HepG2 (cell line): Measurements from ENCODE around the gene AFAP1L2. TPM values are rescaled to one million over a fixed set of nuclear protein-coding genes. Genes with fewer than 3 reads are reported as not detected.

Experiments used
- ATAC-seq: fragments of 200-7000 bp; cut with Tn5 transposase; 3 replicates; pipeline ENCODE4 v1.9.1; 2020; ENCODE audit warnings: mild to moderate bottlenecking, moderate library complexity
- BruUV-seq: library from RNA; stranded (reverse); fragments of 400-500 nt; replicated peaks from 2 replicates; lab custom pipeline; 2021; lab: Mats Ljungman, UMichigan
- CTCF ChIA-PET: fragments of 300-600 bp; formaldehyde crosslinking; extraction: SDS; loops from one replicate; lab custom pipeline; 2021; ENCODE audit warnings: low total read pairs, inconsistent platforms, low intra/inter-chr PET ratio; lab: Yijun Ruan, JAX
- POLR2A ChIA-PET: fragments of 350-600 bp; sonication (Branson Sonifier 250); formaldehyde crosslinking; loops from one replicate; lab custom pipeline; 2020; ENCODE audit warnings: antibody characterized with exemption, inconsistent platforms; lab: Yijun Ruan, JAX
- DNase-seq: peaks from one replicate; pipeline ENCODE4 v3.0.0-alpha.2; 2015; ENCODE audit warnings: low spot score
- FAIRE-seq: peaks from 3 replicates; lab custom pipeline; 2011; peaks lifted over from hg19 to GRCh38; lab: Jason Lieb, UNC
- H2AFZ ChIP-seq: one replicate; pipeline ENCODE4 v1.6.1; 2011; ENCODE audit warnings: low read length, inconsistent platforms
- H3K27ac ChIP-seq: fragments of 300-600 bp; 3 replicates; pipeline ENCODE4 v1.8.0; 2011; ENCODE audit warnings: mixed run types, mild to moderate bottlenecking, mixed read lengths, low read length, inconsistent platforms; ENCODE audit not compliant: insufficient read depth; ENCODE audit errors: extremely low read length
- H3K27me3 ChIP-seq, 2 experiments: fragments of 200-600 bp in 1 of 2; 2 replicates in 1 of 2; 3 replicates in 1 of 2; pipeline versions ENCODE4 v1.6.0 to v1.8.0; 2011; ENCODE audit warnings: low read length in 2 of 2, mild to moderate bottlenecking in 2 of 2, moderate library complexity in 2 of 2, inconsistent platforms in 1 of 2; ENCODE audit not compliant: insufficient read depth in 2 of 2, control insufficient read depth in 1 of 2
- H3K36me3 ChIP-seq, 2 experiments: fragments of 200-600 bp in 1 of 2; replicated peaks in 1 of 2; 2 replicates in 1 of 2; 3 replicates in 1 of 2; pipeline versions ENCODE4 v1.5.1 to v1.8.0; 2011; ENCODE audit warnings: low read length in 2 of 2, inconsistent platforms in 1 of 2; ENCODE audit not compliant: insufficient read depth in 2 of 2, control insufficient read depth in 1 of 2
- H3K4me1 ChIP-seq: 2 replicates; pipeline ENCODE4 v1.5.1; 2012; ENCODE audit warnings: low read length, inconsistent platforms; ENCODE audit not compliant: insufficient read depth
- H3K4me2 ChIP-seq: 2 replicates; pipeline ENCODE4 v1.6.0; 2011; ENCODE audit warnings: low read depth, low read length, inconsistent platforms
- H3K4me3 ChIP-seq, 3 experiments: fragments of 200-600 bp in 1 of 3; sonication (generic), shearing (Covaris generic) in 1 of 3; replicated peaks in 1 of 3; 2 replicates each; pipeline ENCODE4 v1.5.1; 2011 to 2016; ENCODE audit warnings: low read length in 3 of 3, inconsistent platforms in 2 of 3, low read depth in 2 of 3, mild to moderate bottlenecking in 2 of 3, control low read depth in 1 of 3, mixed read lengths in 1 of 3; ENCODE audit not compliant: insufficient read depth in 1 of 3
- H3K79me2 ChIP-seq: one replicate; pipeline ENCODE4 v1.6.1; 2011; ENCODE audit warnings: low read length, inconsistent platforms; ENCODE audit not compliant: insufficient read depth
- H3K9ac ChIP-seq: 2 replicates; pipeline ENCODE4 v1.6.0; 2011; ENCODE audit warnings: mild to moderate bottlenecking, low read depth, low read length, inconsistent platforms; ENCODE audit not compliant: insufficient read depth
- H3K9me3 ChIP-seq: 2 replicates; pipeline ENCODE4 v1.5.1; 2012; ENCODE audit warnings: mild to moderate bottlenecking, low read length
- H4K20me1 ChIP-seq: 2 replicates; pipeline ENCODE4 v1.6.0; 2011; ENCODE audit warnings: inconsistent platforms, mild to moderate bottlenecking, low read length, moderate library complexity; ENCODE audit not compliant: insufficient read depth
- IRX3 ChIP-seq: sonication (generic); formaldehyde crosslinking; IDR thresholded peaks from 2 replicates; pipeline ENCODE4 v1.8.1; 2023; ENCODE audit warnings: mild to moderate bottlenecking, low read depth, missing genetic modification reagents, borderline replicate concordance
- RBFOX2 ChIP-seq: fragments of 200-400 bp; formaldehyde crosslinking; IDR thresholded peaks from 2 replicates; pipeline ENCODE4 v1.6.1; 2017; ENCODE audit warnings: low read depth, mild to moderate bottlenecking, low read length
- ZBTB38 ChIP-seq: sonication (generic); formaldehyde crosslinking; IDR thresholded peaks from 2 replicates; pipeline ENCODE4 v1.5.1; 2020; ENCODE audit warnings: mild to moderate bottlenecking, missing genetic modification reagents
- ZNF20 ChIP-seq: sonication (generic); formaldehyde crosslinking; IDR thresholded peaks from 2 replicates; pipeline ENCODE4 v1.4.0; 2020; ENCODE audit warnings: mild to moderate bottlenecking, moderate library complexity, missing genetic modification reagents
- ZNF343 ChIP-seq: sonication (generic); formaldehyde crosslinking; IDR thresholded peaks from 2 replicates; pipeline ENCODE4 v1.4.0; 2020; ENCODE audit warnings: mild to moderate bottlenecking, missing genetic modification reagents
- ZNF7 ChIP-seq: IDR thresholded peaks from 2 replicates; pipeline ENCODE4 v1.6.1; 2016; ENCODE audit warnings: missing biosample characterization, missing genetic modification reagents
- WGBS: methylation state at CpG from one replicate; pipeline ENCODE4 v1.1.6; 2017; ENCODE audit warnings: low lambda C conversion rate; 5-methylcytosine and 5-hydroxymethylcytosine counted together
- in situ Hi-C: cut with HindIII; loops from 2 replicates; pipeline ENCODE4 v1.10.0; 2017; ENCODE audit warnings: low pct_unique_long_range_greater_than_20kb; ENCODE audit not compliant: extremely low pct_ligation_motif_present
- intact Hi-C: fragments of 100-400 bp; cut with micrococcal nuclease; formaldehyde crosslinking; loops from one replicate; pipeline ENCODE4 v1.10.0; 2022; ENCODE audit not compliant: unreplicated experiment
- polyA plus RNA-seq, 8 experiments: library from polyadenylated mRNA; depleted of rRNA in 3 of 8; stranded (reverse) in 7 of 8; unstranded in 1 of 8; fragments of >200 nt; fragmentation: Illumina TruSeq in 4 of 8; extraction: Trizol in 4 of 8; gene quantifications; 2 replicates each; pipeline versions ENCODE4 v1.2.1 to v1.2.3, GENCODE V29; 2011 to 2016; ENCODE audit warnings: low read depth in 4 of 8, missing spikeins in 1 of 8, mixed read lengths in 1 of 8; ENCODE audit not compliant: insufficient read depth in 1 of 8
- total RNA-seq, 5 experiments: library from RNA; depleted of rRNA; stranded (reverse); fragments of >200 nt; fragmentation: Illumina TruSeq; extraction: Trizol; gene quantifications; 2 replicates each; pipeline ENCODE4 v1.2.3, GENCODE V29; 2016; ENCODE audit warnings: low read depth in 1 of 5

Gene AFAP1L2
- total and polyA plus RNA-seq, 2 of the 13 experiments (the other 11 are each of a cell fraction or from before 2014, with no cell fraction given), result not detected

DNA sequence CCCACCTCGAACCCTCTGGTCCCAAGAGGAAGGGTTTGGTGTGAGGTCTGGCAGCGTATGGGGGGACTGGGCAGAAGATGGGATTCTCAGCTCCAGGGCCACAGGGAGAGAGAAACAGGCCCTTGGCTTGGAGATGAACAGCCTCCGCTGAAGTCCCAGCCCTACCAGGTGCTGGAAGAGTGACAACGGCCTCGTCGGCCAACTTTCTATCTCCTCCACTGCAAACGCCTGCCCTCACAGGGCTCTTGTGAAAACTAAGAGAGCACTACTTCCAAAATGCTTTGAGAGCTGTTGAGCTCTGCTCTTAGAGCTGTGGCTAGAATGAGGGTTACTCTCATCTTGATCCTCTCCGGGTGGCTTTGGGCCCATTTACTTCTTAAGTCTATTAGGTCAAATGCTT is 63.5 kb downstream of the AFAP1L2 start (continued):
- TF ChIP-seq ZNF343 (CRISPR knock-in tag) (no peak), ZNF20 (CRISPR knock-in tag) (no peak), ZBTB38 (CRISPR knock-in tag) (no peak), RBFOX2 (no peak)

DNA sequence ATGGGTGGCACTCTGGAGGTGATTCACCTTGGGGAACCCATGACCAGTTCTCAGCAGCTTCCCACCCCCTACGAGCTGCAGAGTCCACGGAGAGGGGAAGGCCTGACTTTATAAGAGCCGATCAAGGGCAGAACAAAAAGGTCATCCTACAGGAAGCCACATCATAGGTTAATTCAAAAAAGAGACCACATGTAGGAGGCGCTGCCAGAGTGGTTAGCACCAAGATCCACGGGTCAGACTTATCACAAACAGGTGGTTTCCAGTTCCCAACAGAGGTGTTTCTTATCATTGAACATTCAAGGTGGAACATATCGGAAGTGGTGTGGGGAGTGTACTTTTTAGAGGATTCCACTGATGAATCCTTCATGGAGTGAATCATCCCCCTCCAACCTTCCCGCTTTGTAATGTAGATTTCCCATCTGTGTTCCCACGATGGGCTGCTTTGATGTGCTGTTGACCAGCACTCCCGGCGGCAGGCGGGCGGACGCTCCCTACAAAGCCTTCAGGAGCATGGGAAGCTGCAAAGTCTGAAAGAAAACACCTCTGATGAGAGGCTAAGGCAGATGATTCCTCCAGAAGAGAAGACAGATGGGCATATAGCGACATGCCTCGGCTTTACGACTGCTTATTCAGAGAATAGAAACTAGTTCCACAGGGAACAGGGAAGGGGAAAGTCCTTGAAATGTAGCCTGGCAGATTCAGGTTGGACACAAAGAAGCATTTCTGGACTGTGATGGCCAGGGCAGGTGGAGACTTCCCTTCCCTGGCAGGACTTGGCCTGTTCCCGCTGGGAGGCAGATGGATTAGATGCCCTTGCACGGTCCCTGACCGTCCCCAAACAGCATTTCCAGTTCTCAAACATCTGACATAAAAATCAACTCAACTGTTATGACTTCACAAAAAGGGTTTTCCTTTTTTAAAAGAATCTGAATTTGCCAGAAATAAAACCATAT is 66.5 kb downstream of the AFAP1L2 start:
- Histone ChIP-seq H3K27ac (no peak overlapping the region), H3K4me1 (no peaks in the 10 kb centered on the region), H3K4me2 (no peak overlapping the region), H3K4me3 (no peak overlapping the region), H3K9ac (no peak overlapping the region), H3K9me3 (no peaks in the 10 kb centered on the region), H3K27me3 (peaks cover 1 to 48% of the 10 kb centered on the region in 2 experiments; a peak in 4 of 5 replicates), H3K79me2 (no peaks in the 10 kb centered on the region), H3K36me3 (no peaks in the 10 kb centered on the region), H4K20me1 (no peaks in the 10 kb centered on the region), H2AFZ (no peak overlapping the region)
- FAIRE-seq, result no peak
- WGBS, result 43% methylated on average over 16 of the region's 19 CpGs
- ATAC-seq, result no peak
- in situ Hi-C loops, result no loop called here
- no TSS peak for BruUV-seq
- intact Hi-C loops, result no loop called here
- DNase-seq, result no peak
- TF ChIP-seq ZNF7 (CRISPR knock-in tag), result no peak
- no peak for TF ChIP-seq IRX3 (CRISPR knock-in tag)
- ChIA-PET CTCF (no interaction called here), POLR2A (no interaction called here)
